Epithelial cell of esophagus (primary cell): Measurements from ENCODE around the gene TRAK2.
A peak's percentile ranks its signal among the peaks of the same experiment; 100 is the strongest.

Experiments
- DNase-seq: peaks from one replicate; pipeline ENCODE4 v3.0.0; 2010; ENCODE audit warnings: low read depth
- H3K4me3 ChIP-seq: 2 replicates; pipeline ENCODE4 v1.5.1; 2011; ENCODE audit warnings: mild to moderate bottlenecking, low read length, control low read depth
- TF ChIP-seq, protein P1 (sequence below): IDR thresholded peaks from 2 replicates; pipeline ENCODE4 v1.5.1; 2011; ENCODE audit warnings: low read depth, mild to moderate bottlenecking, low read length, control low read depth, inconsistent platforms; ENCODE audit not compliant: insufficient read depth; ENCODE audit errors: missing control alignments

Gene TRAK2

DNA sequence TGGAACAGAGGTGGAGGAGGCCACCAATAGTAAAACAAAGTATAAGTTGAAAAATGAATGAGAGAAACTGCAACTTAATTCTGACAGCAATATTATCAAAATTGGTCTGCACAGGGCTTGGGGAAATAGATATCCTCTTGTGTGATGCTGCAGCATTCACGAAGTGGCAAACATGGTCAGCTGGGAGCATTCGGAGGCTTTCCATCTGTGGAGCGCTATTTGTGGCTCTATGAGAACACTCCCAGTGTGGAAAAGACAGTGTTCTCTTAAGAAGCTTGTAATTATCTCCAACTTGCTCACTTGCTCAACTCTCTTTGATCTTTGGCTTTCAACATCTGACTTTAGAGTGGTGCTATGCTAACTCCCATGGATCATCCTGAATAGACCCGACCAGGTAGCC lies 91.0 kb downstream of the TRAK2 start:
- no peak overlapping the region for H3K4me3 ChIP-seq
- TF ChIP-seq, protein P1, sequence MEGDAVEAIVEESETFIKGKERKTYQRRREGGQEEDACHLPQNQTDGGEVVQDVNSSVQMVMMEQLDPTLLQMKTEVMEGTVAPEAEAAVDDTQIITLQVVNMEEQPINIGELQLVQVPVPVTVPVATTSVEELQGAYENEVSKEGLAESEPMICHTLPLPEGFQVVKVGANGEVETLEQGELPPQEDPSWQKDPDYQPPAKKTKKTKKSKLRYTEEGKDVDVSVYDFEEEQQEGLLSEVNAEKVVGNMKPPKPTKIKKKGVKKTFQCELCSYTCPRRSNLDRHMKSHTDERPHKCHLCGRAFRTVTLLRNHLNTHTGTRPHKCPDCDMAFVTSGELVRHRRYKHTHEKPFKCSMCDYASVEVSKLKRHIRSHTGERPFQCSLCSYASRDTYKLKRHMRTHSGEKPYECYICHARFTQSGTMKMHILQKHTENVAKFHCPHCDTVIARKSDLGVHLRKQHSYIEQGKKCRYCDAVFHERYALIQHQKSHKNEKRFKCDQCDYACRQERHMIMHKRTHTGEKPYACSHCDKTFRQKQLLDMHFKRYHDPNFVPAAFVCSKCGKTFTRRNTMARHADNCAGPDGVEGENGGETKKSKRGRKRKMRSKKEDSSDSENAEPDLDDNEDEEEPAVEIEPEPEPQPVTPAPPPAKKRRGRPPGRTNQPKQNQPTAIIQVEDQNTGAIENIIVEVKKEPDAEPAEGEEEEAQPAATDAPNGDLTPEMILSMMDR: no peak
- no peak for DNase-seq

DNA sequence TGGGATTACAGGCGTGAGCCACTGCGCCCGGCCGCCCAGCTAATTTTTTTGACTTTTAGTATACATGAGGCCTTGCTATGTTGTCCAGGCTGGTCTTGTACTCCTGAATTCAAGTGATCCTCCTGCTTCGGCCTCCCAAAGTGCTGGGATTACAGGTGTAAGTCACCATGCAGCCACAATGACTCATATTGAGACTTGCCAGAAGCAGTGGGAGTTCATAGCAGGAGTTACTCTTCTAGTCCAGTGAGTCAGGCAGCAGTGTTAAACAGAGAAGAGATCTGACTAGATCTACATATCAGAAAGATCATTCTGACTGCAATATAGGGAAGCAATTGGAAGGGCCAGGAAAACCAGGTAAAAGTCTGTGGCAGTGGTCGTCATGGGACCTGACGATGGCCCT lies 92.6 kb downstream of the TRAK2 start:
- DNase-seq: peak; percentile 70
- TF ChIP-seq, protein P1: no peak
- H3K4me3 ChIP-seq: no peak overlapping the region

DNA sequence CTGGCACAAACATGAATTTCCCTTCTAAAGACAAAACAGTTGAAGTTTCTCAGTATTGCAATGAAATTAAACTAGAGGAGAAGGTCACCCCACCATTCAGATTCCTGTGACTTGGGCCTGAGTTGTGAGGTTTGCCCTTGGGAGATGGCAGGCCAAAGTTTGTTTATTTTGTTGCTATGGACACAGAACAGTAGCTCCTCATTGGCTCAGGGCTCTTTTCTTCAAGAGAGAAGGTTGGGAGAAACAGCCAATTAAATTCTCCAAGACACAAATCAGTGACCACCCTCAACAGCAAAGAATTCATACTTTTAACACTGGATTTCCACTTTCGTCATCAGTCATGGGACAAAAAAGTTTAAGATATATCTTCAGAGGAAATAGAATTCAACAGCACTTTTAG lies 94.0 kb downstream of the TRAK2 start, which contains the start of gene FLACC1:
Gene FLACC1, minus strand, starts transcription at position 125 of the 400 bp plus-strand sequence. CDS start 5,941 bp downstream, outside the sequence.
- TF ChIP-seq, protein P1: no peak
- H3K4me3 ChIP-seq: no peak within 1 kb of the TSS
- peak; percentile 19 for DNase-seq

DNA sequence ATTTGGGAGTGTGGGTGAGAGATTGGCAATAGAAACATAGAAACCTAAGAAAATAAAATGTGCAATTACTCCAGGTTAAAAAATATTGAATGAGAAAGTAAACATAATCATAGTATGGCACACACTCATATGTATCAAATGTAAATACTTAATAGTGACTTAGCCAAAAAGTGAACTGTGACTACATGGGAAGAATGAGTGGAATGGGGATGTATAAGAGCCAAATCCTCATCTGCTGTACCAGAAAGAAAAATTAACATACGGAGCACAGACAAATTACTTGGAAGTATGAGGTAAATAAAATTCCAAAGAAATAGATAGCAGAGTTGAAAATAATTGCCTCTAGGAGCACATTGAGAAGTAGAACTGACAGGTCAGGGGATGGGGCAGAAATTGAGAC lies 98.1 kb downstream of the TRAK2 start:
- TF ChIP-seq, protein P1: no peak
- no peak for DNase-seq
- no peak overlapping the region for H3K4me3 ChIP-seq

DNA sequence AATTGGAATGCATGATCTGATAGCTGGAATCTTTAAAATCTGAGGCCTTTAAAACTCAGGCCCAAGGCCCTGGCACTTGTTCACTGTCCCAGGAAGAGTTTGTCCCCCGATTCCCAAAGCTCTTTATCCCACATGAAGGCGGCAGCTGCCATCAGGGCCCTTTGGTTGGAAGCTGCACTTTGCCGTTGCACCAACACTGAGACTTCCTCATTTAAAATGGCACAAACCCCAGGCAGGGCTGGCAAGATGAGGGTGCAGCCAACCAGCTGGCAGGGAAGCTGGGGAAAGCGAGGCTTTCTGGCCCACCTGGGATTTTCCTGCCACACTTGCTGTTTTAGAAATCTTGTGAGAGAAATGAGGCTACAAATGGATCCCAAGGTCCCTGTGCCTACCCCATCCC lies 100.4 kb downstream of the TRAK2 start:
- H3K4me3 ChIP-seq: no peak overlapping the region
- no peak for DNase-seq
- TF ChIP-seq, protein P1: no peak

DNA sequence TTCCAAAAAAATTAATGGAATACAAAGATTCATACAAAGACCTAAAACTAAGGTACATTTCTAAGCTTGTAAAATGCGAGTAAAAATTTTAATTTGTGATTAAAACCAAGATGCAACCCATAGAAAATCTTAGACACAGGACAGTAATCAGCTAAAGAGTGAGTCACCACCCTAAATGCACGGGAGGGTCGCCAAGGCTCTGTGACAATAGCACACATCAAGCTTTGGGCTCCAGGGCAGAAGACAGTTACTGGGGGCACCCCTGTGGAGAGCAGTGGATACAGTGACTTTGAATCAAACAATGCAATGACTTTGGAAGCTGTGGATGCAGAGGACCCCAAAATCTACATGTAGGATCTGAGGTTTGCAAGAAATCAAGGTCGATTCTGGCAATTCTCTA lies 101.7 kb downstream of the TRAK2 start:
- TF ChIP-seq, protein P1: no peak
- H3K4me3 ChIP-seq: no peak overlapping the region
- no peak for DNase-seq

DNA sequence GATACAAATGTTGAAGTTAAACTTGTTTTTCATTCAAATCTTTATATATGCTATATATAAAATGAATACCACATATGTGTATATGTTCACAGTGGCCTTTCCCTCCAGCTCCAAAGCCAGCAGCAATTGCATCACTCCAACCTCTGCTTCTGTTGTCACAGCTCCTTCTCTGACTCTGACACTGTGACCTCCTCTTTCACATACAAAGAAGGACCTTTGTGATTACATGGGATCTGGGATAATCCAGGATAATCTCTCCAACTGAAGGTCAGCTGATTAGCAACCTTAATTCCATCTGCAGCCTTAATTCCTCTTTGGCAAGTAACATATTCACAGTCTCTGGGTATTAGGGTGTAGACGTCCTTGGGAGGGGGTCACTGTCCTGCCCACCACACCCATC lies 102.5 kb downstream of the TRAK2 start:
- DNase-seq: no peak
- TF ChIP-seq, protein P1: no peak
- no peak overlapping the region for H3K4me3 ChIP-seq
